ENCODE data around the gene GPR158.

DNA sequence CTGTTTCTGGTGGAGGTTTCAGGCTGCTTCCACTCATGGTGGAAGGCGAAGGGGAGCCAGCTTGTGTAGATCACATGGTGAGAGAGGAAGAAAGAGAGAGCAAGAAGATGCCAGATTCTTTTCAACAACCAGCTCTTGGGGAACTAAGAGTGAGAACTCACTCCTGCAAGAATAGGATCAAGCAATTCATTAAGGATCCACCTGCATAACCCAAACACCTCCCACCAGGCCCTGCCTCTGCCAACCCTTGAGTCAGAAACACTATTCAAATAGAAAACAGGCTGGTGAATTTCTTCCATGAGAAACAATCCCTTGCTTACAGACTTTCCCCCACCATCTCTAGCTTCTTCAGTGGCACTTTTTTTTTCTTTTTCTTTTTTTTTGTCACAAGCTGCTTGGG is 317.2 kb downstream of the GPR158 start:
- TF ChIP-seq POLR2A (IDR thresholded peaks at IDR 0.05) = no peak
- TF ChIP-seq, protein P1, sequence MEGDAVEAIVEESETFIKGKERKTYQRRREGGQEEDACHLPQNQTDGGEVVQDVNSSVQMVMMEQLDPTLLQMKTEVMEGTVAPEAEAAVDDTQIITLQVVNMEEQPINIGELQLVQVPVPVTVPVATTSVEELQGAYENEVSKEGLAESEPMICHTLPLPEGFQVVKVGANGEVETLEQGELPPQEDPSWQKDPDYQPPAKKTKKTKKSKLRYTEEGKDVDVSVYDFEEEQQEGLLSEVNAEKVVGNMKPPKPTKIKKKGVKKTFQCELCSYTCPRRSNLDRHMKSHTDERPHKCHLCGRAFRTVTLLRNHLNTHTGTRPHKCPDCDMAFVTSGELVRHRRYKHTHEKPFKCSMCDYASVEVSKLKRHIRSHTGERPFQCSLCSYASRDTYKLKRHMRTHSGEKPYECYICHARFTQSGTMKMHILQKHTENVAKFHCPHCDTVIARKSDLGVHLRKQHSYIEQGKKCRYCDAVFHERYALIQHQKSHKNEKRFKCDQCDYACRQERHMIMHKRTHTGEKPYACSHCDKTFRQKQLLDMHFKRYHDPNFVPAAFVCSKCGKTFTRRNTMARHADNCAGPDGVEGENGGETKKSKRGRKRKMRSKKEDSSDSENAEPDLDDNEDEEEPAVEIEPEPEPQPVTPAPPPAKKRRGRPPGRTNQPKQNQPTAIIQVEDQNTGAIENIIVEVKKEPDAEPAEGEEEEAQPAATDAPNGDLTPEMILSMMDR (IDR thresholded peaks at IDR 0.05) = no peak
